Lung (tissue), 12 donors: Measurements from ENCODE around the gene HCN3. TPM values are rescaled to one million over a fixed set of nuclear protein-coding genes. Genes with fewer than 3 reads are reported as not detected.

ENCODE experiments used
- ATAC-seq: fragments of 200-7000 bp; cut with Tn5 transposase; one replicate; pipeline ENCODE4 v1.9.1; 2020; ENCODE audit warnings: moderate number of reproducible peaks; ENCODE audit not compliant: insufficient read depth, low FRiP score
- DNase-seq, 3 donors: peaks; one replicate each; pipeline ENCODE4 v3.0.0-alpha.2; 2013 to 2017
- H3K27ac ChIP-seq, 2 donors: one replicate each; pipeline ENCODE4 v1.5.1; 2013; ENCODE audit warnings: mild to moderate bottlenecking in 2 of 2, moderate library complexity in 2 of 2, control low read depth in 1 of 2, inconsistent platforms in 1 of 2, low read depth in 1 of 2, low read length in 1 of 2
- H3K27me3 ChIP-seq, 3 donors: one replicate each; pipeline ENCODE4 v1.5.1; 2013; ENCODE audit warnings: low read length in 2 of 3; ENCODE audit not compliant: control insufficient read depth in 3 of 3, insufficient read depth in 3 of 3
- H3K36me3 ChIP-seq, 4 donors: one replicate each; pipeline ENCODE4 v1.5.1; 2013; ENCODE audit warnings: low read length in 4 of 4, mild to moderate bottlenecking in 1 of 4, moderate library complexity in 1 of 4; ENCODE audit not compliant: control insufficient read depth in 4 of 4, insufficient read depth in 4 of 4
- H3K4me1 ChIP-seq, 5 donors: one replicate each; pipeline ENCODE4 v1.5.1; 2013; ENCODE audit warnings: low read length in 5 of 5, mild to moderate bottlenecking in 2 of 5, moderate library complexity in 1 of 5; ENCODE audit not compliant: control insufficient read depth in 5 of 5, insufficient read depth in 5 of 5
- H3K4me3 ChIP-seq: one replicate; pipeline ENCODE4 v1.5.1; 2013; ENCODE audit warnings: mild to moderate bottlenecking, control low read depth, moderate library complexity
- H3K9ac ChIP-seq, 2 donors: one replicate each; pipeline ENCODE4 v1.5.1; 2013; ENCODE audit warnings: low read length in 2 of 2, control low read depth in 1 of 2; ENCODE audit not compliant: insufficient read depth in 1 of 2
- H3K9me3 ChIP-seq, 4 donors: one replicate each; pipeline ENCODE4 v1.5.1; 2013; ENCODE audit warnings: low read length in 3 of 4, mild to moderate bottlenecking in 1 of 4, moderate library complexity in 1 of 4; ENCODE audit not compliant: control insufficient read depth in 4 of 4, insufficient read depth in 3 of 4
- CTCF ChIP-seq: IDR thresholded peaks from 2 replicates; pipeline ENCODE4 v1.5.1; 2012; ENCODE audit warnings: mild to moderate bottlenecking; ENCODE audit errors: control extremely low read depth, extremely low read depth
- WGBS, 2 donors: extraction: QIAGEN DNeasy Blood & Tissue Kit; methylation state at CpG; one replicate each; pipeline ENCODE4 v1.1.7; 2013; 5-methylcytosine and 5-hydroxymethylcytosine counted together
- polyA plus RNA-seq, 2 donors: library from polyadenylated mRNA; stranded (reverse); fragments of 200-250 nt; gene quantifications; one replicate each; pipeline ENCODE4 v1.2.1, GENCODE V29; 2013
- total RNA-seq, 2 donors: library from RNA; depleted of rRNA in 1 of 2; stranded (reverse); fragments of >200 nt in 1 of 2; gene quantifications; one replicate each; pipeline ENCODE4 v1.2.1, GENCODE V29; 2014 to 2021
- donor health status: control.
- donor health status: control.
- donor health status: Bipolar disorder and iron deficiency.
- donor health status: healthy.
- donor health status: DM: yes; HTN: yes; CAD: no.

The HCN3 gene
- total and polyA plus RNA-seq, 4 donors = 1.0 to 4.7 (median 2.2) TPM

DNA sequence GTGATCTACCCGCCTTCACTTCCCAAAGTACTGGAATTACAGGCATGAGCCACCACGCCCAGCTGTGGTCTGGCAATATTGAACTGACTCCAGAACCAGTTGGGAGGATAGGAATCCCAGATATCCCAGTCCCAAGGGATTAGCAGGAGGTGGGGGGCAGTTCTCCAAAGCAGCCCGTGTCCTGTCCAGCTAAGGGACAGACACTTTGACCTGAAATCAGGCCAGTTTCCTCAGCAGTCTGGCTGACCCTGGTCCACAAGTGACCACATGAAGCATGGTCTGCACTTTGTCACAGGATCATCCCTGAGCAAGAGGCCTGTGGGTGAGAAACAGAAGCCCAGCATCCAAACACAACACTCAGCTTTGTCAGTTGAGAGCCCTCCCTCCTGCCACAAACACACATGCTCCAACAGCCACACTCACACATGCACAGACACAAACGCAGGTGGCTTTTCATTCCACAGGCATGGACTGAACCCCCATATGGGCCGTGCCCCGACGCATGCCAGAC lies 28.7 kb downstream of the HCN3 start:
- no peaks in the 10 kb centered on the region for H3K9me3 ChIP-seq
- H3K27ac ChIP-seq = no peak overlapping the region
- no peak overlapping the region for H3K9ac ChIP-seq
- no peaks in the 10 kb centered on the region for H3K27me3 ChIP-seq
- DNase-seq = no peak
- peaks cover 0 to 4% (median 0%) of the 10 kb centered on the region in 4 donors for H3K36me3 ChIP-seq
- WGBS, 2 donors = 85 to 93% methylated on average over 7 of the region's 7 CpGs
- H3K4me1 ChIP-seq = peaks cover 0 to 13% (median 3%) of the 10 kb centered on the region in 5 donors
- no peak overlapping the region for H3K4me3 ChIP-seq
- ATAC-seq = no peak
- no peak for TF ChIP-seq CTCF

DNA sequence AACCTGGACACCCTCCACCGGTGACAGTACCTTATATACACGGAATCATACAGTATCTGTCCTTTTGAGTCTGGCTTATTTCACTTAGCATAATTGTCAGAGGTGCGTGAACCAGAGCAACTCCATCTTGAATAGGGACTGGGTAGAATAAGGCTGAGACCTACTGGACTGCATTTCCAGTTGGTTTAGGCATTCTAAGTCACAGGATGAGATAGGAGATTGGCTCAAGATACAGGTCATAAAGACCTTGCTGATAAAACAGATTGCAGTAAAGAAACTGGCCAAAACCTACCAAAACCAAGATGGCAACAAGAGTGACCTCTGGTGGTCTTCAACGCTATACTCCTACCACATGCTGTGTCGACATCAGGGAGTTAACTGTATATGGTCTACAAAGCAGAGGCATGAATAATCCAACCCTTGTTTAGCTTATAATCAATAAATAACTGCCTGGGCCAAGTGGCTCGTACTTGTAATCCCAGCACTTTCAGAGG lies 30.0 kb downstream of the HCN3 start:
- DNase-seq = peak in 2 of 3 donors; percentile 73 to 75
- Histone ChIP-seq H3K27ac (no peak overlapping the region), H3K9me3 (no peaks in the 10 kb centered on the region), H3K4me3 (no peak overlapping the region), H3K27me3 (no peaks in the 10 kb centered on the region), H3K9ac (no peak overlapping the region), H3K4me1 (peaks cover 0 to 13% (median 3%) of the 10 kb centered on the region in 5 donors), H3K36me3 (peaks cover 0 to 6% (median 2%) of the 10 kb centered on the region in 4 donors)
- WGBS, 2 donors = 59 to 60% methylated on average over 6 of the region's 6 CpGs
- TF ChIP-seq CTCF = no peak
- no peak for ATAC-seq

- WGBS, 2 donors = 0% methylated on average over 51 of the region's 51 CpGs
- Histone ChIP-seq H3K9ac (peak within 1 kb of the TSS; percentile 86 to 90), H3K27ac (peak within 1 kb of the TSS; percentile 90), H3K9me3 (no peaks in the 10 kb centered on the region), H3K4me3 (peak within 1 kb of the TSS; percentile 85), H3K36me3 (peaks cover 0 to 13% (median 6%) of the 10 kb centered on the region in 4 donors), H3K27me3 (no peaks in the 10 kb centered on the region), H3K4me1 (peaks cover 0 to 13% (median 3%) of the 10 kb centered on the region in 5 donors)
- no peak for TF ChIP-seq CTCF
- ATAC-seq = peak; percentile 99
- DNase-seq = peak; percentile 100
Measured at GRCh38 chr1:155308493-155309422, 31.5 kb downstream of the HCN3 start, which contains the start of gene FDPS. FDPS (plus strand) TSS chr1:155308866; CDS start chr1:155309790, 924 bp downstream.
